Vagina (tissue), 2 donors: ENCODE results near the gene CORO2B. TPM values are rescaled to one million over a fixed set of nuclear protein-coding genes. Genes with fewer than 3 reads are reported as not detected.

Source experiments
- DNase-seq, 2 donors: peaks; one replicate each; pipeline ENCODE4 v3.0.0-alpha.2; 2017; ENCODE audit errors: extremely low spot score in 2 of 2
- H3K27ac ChIP-seq: fragments of 200-600 bp; sonication (generic); one replicate; pipeline ENCODE4 v1.5.1; 2019
- H3K27me3 ChIP-seq: fragments of 200-600 bp; sonication (generic); one replicate; pipeline ENCODE4 v1.5.1; 2019
- H3K36me3 ChIP-seq, 2 donors: fragments of 200-600 bp; sonication (generic); one replicate each; pipeline ENCODE4 v1.5.1; 2017 to 2019
- H3K4me1 ChIP-seq: fragments of 200-600 bp; sonication (generic); one replicate; pipeline ENCODE4 v1.5.1; 2019
- H3K4me3 ChIP-seq, 2 donors: fragments of 200-600 bp; sonication (generic); 1 replicate in 1 of 2; 2 replicates in 1 of 2; pipeline ENCODE4 v1.5.1; 2016 to 2019
- H3K9me3 ChIP-seq: fragments of 200-600 bp; sonication (generic); one replicate; pipeline ENCODE4 v1.5.1; 2019
- POLR2A ChIP-seq, 2 donors: fragments of 450-650 bp; IDR thresholded peaks; one replicate each; pipeline ENCODE4 v1.6.1; 2017; ENCODE audit warnings: antibody characterized with exemption in 2 of 2, mild to moderate bottlenecking in 2 of 2, moderate library complexity in 2 of 2
- POLR2AphosphoS5 ChIP-seq, 2 donors: sonication (generic); formaldehyde crosslinking; IDR thresholded peaks; one replicate each; pipeline ENCODE4 v1.9.0; 2017; ENCODE audit warnings: antibody characterized with exemption in 2 of 2, mild to moderate bottlenecking in 2 of 2, low read depth in 1 of 2; ENCODE audit not compliant: insufficient read depth in 1 of 2
- intact Hi-C: fragments of 100-400 bp; cut with DNase I; formaldehyde crosslinking; loops from one replicate; pipeline ENCODE4 v1.15.1; 2023
- total RNA-seq: library from RNA; depleted of rRNA; stranded (reverse); fragments of >200 nt; gene quantifications from one replicate; pipeline ENCODE4 v1.2.3, GENCODE V29; 2016
- TF ChIP-seq, protein P1 (sequence below), 3 experiments: fragments of 450-650 bp in 2 of 3; fragments of 200-600 bp in 1 of 3; sonication (generic) in 1 of 3; IDR thresholded peaks; one replicate each; pipeline ENCODE4 v1.5.1; 2017 to 2019; ENCODE audit warnings: antibody characterized with exemption in 3 of 3, mild to moderate bottlenecking in 2 of 3, moderate library complexity in 2 of 3

The CORO2B gene
- total RNA-seq, 1 donor from 2014 or later: 4.7 TPM

DNA sequence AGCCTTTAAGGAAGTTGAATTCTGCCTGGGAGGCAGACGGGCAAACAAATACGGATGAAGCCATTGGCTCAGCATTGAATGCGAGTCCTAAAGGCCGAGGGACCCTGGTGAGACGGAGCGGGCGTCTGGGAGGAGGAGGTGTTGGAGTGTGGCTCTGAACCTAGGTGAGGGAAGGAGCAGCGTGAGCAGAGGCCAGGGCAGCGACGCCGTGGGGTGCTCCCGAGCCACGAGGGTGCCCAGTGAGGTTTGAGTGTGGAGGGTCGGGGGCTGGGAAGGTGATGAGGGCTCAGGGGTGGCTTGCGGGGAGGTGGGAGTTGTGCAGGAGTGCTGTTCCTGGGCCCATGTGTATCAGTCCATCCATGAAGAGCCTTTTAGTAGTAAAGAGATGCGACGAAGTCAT lies 17.0 kb downstream of the CORO2B start:
- no peaks in the 10 kb centered on the region for H3K27me3 ChIP-seq
- H3K4me3 ChIP-seq: no peak overlapping the region
- TF ChIP-seq, protein P1, sequence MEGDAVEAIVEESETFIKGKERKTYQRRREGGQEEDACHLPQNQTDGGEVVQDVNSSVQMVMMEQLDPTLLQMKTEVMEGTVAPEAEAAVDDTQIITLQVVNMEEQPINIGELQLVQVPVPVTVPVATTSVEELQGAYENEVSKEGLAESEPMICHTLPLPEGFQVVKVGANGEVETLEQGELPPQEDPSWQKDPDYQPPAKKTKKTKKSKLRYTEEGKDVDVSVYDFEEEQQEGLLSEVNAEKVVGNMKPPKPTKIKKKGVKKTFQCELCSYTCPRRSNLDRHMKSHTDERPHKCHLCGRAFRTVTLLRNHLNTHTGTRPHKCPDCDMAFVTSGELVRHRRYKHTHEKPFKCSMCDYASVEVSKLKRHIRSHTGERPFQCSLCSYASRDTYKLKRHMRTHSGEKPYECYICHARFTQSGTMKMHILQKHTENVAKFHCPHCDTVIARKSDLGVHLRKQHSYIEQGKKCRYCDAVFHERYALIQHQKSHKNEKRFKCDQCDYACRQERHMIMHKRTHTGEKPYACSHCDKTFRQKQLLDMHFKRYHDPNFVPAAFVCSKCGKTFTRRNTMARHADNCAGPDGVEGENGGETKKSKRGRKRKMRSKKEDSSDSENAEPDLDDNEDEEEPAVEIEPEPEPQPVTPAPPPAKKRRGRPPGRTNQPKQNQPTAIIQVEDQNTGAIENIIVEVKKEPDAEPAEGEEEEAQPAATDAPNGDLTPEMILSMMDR (IDR thresholded peaks at IDR 0.05): no peak
- TF ChIP-seq POLR2A (IDR thresholded peaks at IDR 0.05) (no peak), POLR2AphosphoS5 (IDR thresholded peaks at IDR 0.05; ENCODE audit: insufficient read depth in 1 of 2, low read depth in 1 of 2) (no peak)
- no peaks in the 10 kb centered on the region for H3K36me3 ChIP-seq
- no peak overlapping the region for H3K27ac ChIP-seq
- H3K4me1 ChIP-seq: peaks cover 11% of the 10 kb centered on the region
- H3K9me3 ChIP-seq: no peaks in the 10 kb centered on the region
- intact Hi-C loops: no loop called here
- DNase-seq: no peak

- H3K4me1 ChIP-seq: peaks cover 18% of the 10 kb centered on the region
- TF ChIP-seq POLR2A (IDR thresholded peaks at IDR 0.05) (no peak), POLR2AphosphoS5 (IDR thresholded peaks at IDR 0.05; ENCODE audit: insufficient read depth in 1 of 2, low read depth in 1 of 2) (no peak)
- TF ChIP-seq, protein P1 (IDR thresholded peaks at IDR 0.05): no peak
- intact Hi-C loops: no loop called here
Measured at GRCh38 chr15:68596691-68597090, 17.9 kb downstream of the CORO2B start.

DNA sequence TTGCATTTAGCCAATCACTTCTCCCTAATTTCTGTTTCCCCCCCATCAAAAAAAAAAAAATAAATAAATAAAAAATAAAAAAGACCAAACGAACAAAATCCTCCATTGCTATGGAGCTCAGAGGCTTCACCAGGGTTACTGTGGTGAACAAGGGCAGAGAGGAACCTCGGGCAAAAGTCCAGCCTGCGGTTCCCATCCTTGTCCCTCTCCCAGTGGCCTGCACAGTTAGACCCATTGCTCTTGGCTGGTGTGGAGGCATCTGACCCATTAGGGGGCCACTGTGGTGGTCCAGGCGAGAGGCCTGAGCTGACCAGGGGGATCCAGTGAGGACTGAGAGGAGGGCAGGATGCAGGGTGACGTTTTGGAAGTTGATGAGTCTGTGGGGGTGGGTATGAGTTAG lies 18.8 kb downstream of the CORO2B start:
- no peaks in the 10 kb centered on the region for H3K36me3 ChIP-seq
- H3K27me3 ChIP-seq: no peaks in the 10 kb centered on the region
- no peak overlapping the region for H3K27ac ChIP-seq
- intact Hi-C loops: no loop called here
- H3K4me3 ChIP-seq: no peak overlapping the region
- peaks cover 26% of the 10 kb centered on the region for H3K4me1 ChIP-seq
- no peaks in the 10 kb centered on the region for H3K9me3 ChIP-seq
- TF ChIP-seq, protein P1 (IDR thresholded peaks at IDR 0.05): no peak
- TF ChIP-seq POLR2AphosphoS5 (IDR thresholded peaks at IDR 0.05; ENCODE audit: insufficient read depth in 1 of 2, low read depth in 1 of 2): no peak
- TF ChIP-seq POLR2A (IDR thresholded peaks at IDR 0.05): no peak
- DNase-seq: no peak

More at GRCh38 chr15:68596691-68597090, 17.9 kb downstream of the CORO2B start:
- H3K9me3 ChIP-seq: no peaks in the 10 kb centered on the region
- no peak for DNase-seq
- no peaks in the 10 kb centered on the region for H3K36me3 ChIP-seq
- H3K4me3 ChIP-seq: no peak overlapping the region
- no peak overlapping the region for H3K27ac ChIP-seq
- H3K27me3 ChIP-seq: no peaks in the 10 kb centered on the region

GRCh38 chr15:68598171-68599152 lies 19.7 kb downstream of the CORO2B start:
- Histone ChIP-seq H3K27ac (peak overlapping the region; percentile 23), H3K27me3 (no peaks in the 10 kb centered on the region), H3K4me3 (no peak overlapping the region), H3K9me3 (no peaks in the 10 kb centered on the region), H3K4me1 (peaks cover 31% of the 10 kb centered on the region), H3K36me3 (no peaks in the 10 kb centered on the region)
- TF ChIP-seq POLR2A (IDR thresholded peaks at IDR 0.05): no peak
- TF ChIP-seq, protein P1 (IDR thresholded peaks at IDR 0.05): no peak
- no peak for TF ChIP-seq POLR2AphosphoS5 (IDR thresholded peaks at IDR 0.05; ENCODE audit: insufficient read depth in 1 of 2, low read depth in 1 of 2)
- intact Hi-C loops: no loop called here
- DNase-seq: no peak

- no peak for TF ChIP-seq POLR2AphosphoS5 (IDR thresholded peaks at IDR 0.05; ENCODE audit: insufficient read depth in 1 of 2, low read depth in 1 of 2)
- TF ChIP-seq POLR2A (IDR thresholded peaks at IDR 0.05): no peak
- TF ChIP-seq, protein P1 (IDR thresholded peaks at IDR 0.05): no peak
- no peak overlapping the region for H3K27ac ChIP-seq
- H3K27me3 ChIP-seq: no peaks in the 10 kb centered on the region
- no peaks in the 10 kb centered on the region for H3K9me3 ChIP-seq
- H3K36me3 ChIP-seq: no peaks in the 10 kb centered on the region
- H3K4me3 ChIP-seq: no peak overlapping the region
- intact Hi-C loops: no loop called here
- DNase-seq: no peak
- H3K4me1 ChIP-seq: peaks cover 31% of the 10 kb centered on the region
Measured at GRCh38 chr15:68599153-68599545, 20.4 kb downstream of the CORO2B start.
